NCI-H82 (cell line): Measurements from ENCODE around the gene TMEM221.

Experiments
- DNase-seq: peaks from one replicate; lab custom pipeline; 2025; lab: John Stamatoyannopoulos, UW

TMEM221 gene

DNA sequence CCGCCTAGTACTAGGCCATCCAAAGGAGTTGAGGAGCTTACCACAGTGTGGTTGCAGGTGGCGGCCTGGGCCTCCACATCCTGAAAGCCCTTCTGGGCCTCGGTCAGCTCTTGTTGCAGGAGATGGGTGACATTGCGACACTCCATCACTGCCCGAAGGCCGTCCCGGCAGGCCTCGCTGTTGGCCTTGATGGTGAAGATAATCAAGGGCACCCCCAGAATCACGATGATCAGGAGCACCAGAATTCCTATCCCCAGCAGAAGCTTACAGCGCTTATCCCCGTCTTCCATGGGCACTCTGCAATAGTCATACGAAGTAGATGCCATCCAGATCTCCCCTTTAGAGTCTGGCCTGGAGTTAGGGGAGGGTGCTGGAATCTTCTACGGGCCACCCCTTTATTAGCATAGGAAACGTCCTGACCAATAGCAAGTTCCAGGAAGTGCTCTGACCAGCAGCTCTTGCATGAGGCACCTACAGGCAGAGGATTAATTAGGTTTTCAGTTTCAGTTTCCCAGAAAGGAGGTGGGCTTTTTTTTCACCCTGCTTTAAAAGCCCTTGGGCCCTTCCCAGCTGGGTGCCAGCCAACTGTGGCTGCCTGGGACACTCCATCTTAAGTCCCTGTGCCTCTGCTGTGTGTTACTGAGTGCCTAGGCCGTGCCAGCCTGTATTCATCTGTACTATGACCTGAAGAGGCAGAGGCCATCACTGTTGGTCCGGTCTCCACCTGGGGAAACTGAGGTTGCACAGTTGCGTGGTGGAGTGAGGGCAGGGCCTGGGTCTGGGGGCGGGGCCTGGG is 43.0 kb downstream of the TMEM221 start, which contains the start of gene BST2:
TSS of gene BST2 (minus strand) at position 381 of the 796 bp plus-strand sequence. CDS start at position 326, 55 bp downstream.
- DNase-seq, result peak; percentile 55

DNA sequence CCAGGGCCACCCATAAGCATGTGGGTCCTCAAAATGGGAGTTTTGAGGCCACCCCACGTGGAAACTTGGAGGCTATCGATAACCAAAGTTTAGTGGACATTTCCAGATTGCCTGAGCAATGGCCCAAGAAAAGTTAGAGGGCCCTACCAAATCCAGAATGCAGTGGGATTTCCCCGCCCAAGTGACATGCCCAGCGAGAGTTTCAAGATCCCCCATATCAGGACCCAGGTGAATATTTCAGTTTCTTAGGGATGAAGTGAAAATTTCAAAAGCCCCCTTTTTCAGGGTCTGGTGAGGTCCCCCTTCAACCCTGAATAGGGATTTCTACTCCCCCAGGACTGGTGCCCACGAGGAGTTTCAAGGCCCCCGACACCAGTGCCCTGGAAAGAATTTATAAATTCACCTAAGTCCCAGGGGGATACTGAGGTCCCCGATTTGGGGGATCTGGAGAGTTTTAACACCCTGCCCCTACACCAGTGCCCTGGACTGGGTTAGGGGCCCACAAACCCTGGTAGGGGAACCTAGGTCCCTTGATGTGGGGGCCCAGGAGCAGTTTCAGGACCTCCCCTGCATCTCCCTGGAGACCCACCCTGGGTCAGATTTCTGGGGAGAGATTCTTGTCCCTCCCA is 43.7 kb downstream of the TMEM221 start:
- no peak for DNase-seq

GRCh38 chr19:17404015-17404414 is 44.5 kb downstream of the TMEM221 start:
- DNase-seq, result peak; percentile 45

DNA sequence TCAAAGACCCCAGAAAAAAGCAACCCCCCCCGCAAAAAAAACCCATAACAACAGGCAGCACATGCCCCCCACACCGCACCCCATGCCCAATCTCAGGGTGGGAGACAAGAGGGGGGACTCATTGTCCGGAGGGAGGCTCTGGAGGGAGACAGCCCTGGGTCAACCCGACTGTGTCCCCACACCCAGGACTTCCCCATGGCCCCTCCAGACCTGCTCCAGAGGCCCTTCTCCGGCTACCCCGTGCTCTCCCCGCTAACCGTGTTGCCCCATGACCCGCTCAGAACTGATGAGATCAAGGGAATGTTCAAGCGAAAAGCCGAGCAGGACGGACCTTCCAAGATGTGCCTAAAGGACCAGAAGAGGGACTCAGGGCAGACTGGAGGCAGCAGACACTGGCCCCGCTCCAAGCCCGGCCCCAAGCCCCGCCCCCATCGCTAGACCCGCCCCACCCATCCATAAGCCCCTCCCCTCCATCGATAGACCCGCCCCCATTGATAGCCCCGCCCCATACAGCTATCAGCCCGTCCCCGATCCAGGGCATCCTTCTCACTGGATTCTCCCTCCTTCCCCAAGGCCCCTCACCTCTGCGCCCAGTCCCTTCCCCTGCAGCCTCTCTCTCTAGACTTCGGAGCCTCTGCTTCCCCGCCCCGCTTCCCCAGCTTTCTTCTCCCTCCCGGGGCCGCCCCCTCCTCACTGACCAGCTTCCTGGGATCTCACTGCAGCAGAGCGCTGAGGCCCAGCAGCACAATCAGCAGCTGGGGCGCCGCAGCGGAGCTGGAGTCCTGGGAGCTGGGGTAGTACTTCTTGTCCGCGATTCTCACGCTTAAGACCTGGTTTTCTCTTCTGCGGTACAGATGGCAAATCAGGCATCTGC is 45.2 kb downstream of the TMEM221 start:
- DNase-seq, result peak; percentile 91

DNA sequence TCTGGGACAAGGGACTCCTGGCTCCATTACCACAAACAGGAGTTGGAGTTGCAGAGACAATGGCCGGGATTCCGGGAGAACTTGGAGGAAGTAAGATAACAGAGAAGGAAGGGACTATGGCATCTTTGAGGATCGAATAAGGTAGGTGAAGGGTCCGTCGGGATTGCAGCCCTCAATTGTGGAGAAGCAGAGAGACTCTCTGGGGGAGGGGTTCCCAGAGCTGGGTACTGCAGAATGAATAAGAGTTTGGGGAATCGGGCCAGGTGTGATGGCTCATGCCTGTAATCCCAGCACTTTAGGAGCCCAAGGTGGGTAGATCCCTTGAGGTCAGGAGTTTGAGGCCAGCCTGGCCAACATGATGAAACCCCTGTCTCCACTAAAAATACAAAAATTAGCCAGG is 46.8 kb downstream of the TMEM221 start:
- no peak for DNase-seq

DNA sequence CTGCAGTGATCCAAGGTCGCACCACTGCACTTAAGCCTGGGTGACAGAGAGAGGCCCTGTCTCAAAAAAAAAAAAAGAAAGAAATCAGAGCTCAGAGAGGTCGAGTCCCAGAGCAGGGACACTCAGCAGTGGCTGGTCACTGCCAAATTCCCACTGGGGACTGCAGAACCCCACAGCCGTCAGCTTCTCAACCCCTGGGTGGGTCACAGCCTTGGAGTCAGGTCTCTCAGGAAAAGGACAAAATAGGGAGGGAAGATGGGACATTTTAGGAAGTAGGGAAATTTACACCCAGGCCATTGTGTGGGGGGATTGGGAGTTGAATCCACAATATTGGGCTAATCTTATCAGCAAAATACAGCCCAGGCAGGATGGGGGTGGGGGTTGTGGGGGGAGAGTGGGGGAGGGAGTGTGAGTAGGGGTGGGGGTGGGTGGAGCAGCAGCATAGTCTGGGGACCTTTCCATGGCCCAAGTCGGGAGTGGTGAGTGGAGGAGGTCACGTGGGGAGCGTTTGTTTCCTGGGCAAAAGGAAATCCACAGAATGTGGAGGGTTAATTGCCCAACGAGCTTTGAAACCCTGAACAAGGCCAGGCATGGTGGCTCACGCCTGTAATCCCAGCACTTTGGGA is 49.5 kb downstream of the TMEM221 start:
- DNase-seq, result no peak

DNA sequence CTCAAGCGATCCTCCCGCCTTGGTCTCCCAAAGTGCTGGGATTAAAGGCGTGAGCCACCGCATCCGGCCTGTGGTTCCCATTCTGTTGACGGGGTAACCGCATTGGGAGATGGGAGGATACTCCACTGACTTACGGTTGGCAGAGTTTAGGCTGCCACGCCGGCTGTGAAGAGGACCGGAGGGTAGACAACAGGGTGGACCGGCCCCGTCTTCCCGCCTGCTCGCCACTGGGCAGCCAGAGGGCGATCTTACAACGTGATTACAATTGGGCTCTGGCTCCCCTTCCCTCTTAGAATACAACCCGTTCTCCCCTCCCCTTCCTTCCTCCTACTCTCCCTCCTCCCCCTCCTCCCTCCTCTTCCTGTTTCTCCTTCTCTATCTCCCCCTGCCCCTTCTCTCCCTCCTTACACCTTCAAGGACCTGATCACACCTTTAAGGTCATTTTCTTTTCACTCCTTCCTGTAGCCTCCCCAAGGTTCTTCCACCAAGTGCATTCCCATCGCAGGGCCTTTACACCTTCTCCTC is 53.5 kb downstream of the TMEM221 start:
- peak; percentile 95 for DNase-seq

- DNase-seq, result no peak
These were observed 54.6 kb downstream of the TMEM221 start, which contains the start of gene CCDC194 for GRCh38 chr19:17393914-17394313. Gene CCDC194 (minus strand): TSS chr19:17394196. CDS start chr19:17394158, 38 bp downstream.

GRCh38 chr19:17393002-17393401 is 55.5 kb downstream of the TMEM221 start:
- DNase-seq, result no peak

DNA sequence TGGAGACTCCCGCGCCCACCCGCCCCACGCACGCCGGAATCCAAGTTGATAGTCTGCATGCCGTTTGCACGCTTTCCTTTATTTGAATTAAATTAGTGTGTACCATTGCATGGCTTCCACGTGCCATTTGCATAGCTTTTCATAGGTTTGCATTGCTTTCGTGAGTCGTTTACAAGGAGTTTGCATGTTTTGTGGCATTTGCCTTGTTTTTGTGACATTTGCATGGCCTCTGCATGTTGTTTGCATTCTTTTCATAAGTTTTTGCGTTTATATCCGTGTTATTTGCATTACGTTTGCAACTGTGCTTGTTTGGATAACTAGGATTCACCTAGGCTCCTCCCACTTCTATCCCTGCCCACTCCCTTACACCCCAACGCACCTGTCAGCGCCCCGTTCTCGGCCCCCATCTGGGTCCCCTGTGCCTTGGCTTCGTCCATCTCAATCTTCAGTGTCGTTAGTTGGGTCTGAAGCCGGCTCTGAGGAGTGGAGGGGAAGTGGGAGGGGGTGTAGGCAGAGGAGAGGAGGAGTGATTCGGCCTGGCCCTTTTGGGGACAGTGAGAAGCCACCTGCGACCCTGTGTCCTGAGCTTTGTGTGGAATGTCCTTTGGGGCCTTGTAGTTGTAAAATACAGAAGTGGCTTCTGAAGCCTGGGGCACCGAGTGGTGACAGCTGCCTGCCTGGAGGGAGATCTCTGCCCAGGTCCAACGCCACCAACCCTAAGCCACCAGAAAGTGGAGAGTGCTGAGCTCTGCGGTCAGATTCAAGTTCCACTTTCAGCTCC is 56.9 kb downstream of the TMEM221 start:
- peak; percentile 51 for DNase-seq

GRCh38 chr19:17390665-17391370 is 57.6 kb downstream of the TMEM221 start:
- peak; percentile 99 for DNase-seq

DNA sequence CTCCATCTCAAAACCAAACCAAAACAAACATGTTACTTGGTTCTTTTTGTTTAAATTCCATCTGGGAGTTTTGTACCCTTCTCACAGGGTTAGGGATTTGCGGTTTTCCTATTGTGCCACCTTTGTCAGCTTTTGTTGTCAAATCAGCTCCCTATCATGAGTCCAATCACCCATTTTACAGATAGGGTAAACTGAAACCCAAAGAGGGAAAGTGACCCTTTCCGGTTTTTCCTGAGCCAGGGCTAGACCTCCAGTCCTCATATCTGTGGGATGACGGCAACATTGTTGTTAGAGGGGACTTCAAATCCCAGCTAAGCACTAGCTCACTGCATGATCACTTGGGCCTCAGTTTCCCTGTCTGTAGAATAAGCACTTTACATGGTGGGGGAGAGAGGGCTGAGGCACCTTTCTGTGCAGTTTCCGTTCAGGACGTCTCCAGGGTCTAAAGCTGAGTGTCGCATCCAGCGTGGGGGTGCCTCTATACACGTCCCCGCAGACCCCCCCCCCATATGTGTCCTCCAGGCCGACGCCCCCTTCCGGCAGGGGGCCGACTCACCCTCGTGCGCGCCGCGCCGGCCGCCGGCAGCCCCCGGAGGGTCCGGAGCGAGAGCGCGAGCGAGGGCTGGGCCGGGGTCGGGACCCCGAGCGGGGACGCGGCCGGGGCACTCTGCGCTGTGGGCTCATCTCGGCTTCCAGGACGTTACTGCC is 58.4 kb downstream of the TMEM221 start:
- DNase-seq, result peak; percentile 60

GRCh38 chr19:17389288-17389687 is 59.2 kb downstream of the TMEM221 start:
- no peak for DNase-seq

GRCh38 chr19:17385878-17386611 is 62.4 kb downstream of the TMEM221 start:
- peak; percentile 84 for DNase-seq
